SU-DHL-6 (cell line): ENCODE results near the gene USP28.

Experiments used
- H2AFZ ChIP-seq: fragments of 200-600 bp; sonication (generic); 2 replicates; pipeline ENCODE4 v1.6.1; 2014; ENCODE audit warnings: low read depth, mild to moderate bottlenecking, moderate library complexity, mixed read lengths, antibody characterized with exemption, low read length; ENCODE audit not compliant: severe bottlenecking
- H3F3A ChIP-seq: fragments of 200-600 bp; shearing (Covaris generic); 2 replicates; pipeline ENCODE4 v1.6.0; 2016; ENCODE audit warnings: antibody characterized with exemption, mild to moderate bottlenecking; ENCODE audit not compliant: insufficient read depth
- H3K27ac ChIP-seq: fragments of 200-600 bp; sonication (generic); 2 replicates; pipeline ENCODE4 v1.5.1; 2016; ENCODE audit warnings: low read depth, mild to moderate bottlenecking, low read length, moderate library complexity, mixed read lengths
- H3K27me3 ChIP-seq: fragments of 200-600 bp; sonication (generic), shearing (Covaris generic); 2 replicates; pipeline ENCODE4 v1.6.0; 2014; ENCODE audit warnings: mild to moderate bottlenecking, low read length
- H3K36me3 ChIP-seq: fragments of 200-600 bp; sonication (generic); 2 replicates; pipeline ENCODE4 v1.6.1; 2014; ENCODE audit warnings: mild to moderate bottlenecking, low read length, mixed read lengths
- H3K4me2 ChIP-seq: fragments of 300-600, 200-600 bp; shearing (Covaris generic), sonication (generic); 2 replicates; pipeline ENCODE4 v1.6.0; 2014; ENCODE audit warnings: low read length, low read depth, mild to moderate bottlenecking; ENCODE audit not compliant: poor library complexity, severe bottlenecking
- H3K4me3 ChIP-seq: fragments of 200-600 bp; sonication (generic); 2 replicates; pipeline ENCODE4 v1.5.1; 2014; ENCODE audit warnings: antibody characterized with exemption, low read length, mild to moderate bottlenecking, mixed read lengths; ENCODE audit not compliant: insufficient read depth, poor library complexity, severe bottlenecking
- H3K79me2 ChIP-seq: fragments of 200-600 bp; sonication (generic); 2 replicates; pipeline ENCODE4 v1.6.1; 2014; ENCODE audit warnings: mild to moderate bottlenecking, low read length, moderate library complexity; ENCODE audit not compliant: insufficient read depth
- H3K9ac ChIP-seq: fragments of 200-600 bp; sonication (generic); 2 replicates; pipeline ENCODE4 v1.7.0; 2014; ENCODE audit warnings: mild to moderate bottlenecking, low read length
- H3K9me2 ChIP-seq: fragments of 200-600 bp; sonication (generic); replicated peaks from 2 replicates; pipeline ENCODE4 v1.6.1; 2014; ENCODE audit warnings: low read length; ENCODE audit not compliant: insufficient read depth
- H3K9me3 ChIP-seq: fragments of 200-600 bp; sonication (generic); 2 replicates; pipeline ENCODE4 v1.6.1; 2014; ENCODE audit warnings: low read length, mixed read lengths; ENCODE audit not compliant: insufficient read depth
- H4K20me1 ChIP-seq: fragments of 200-600 bp; sonication (generic); 2 replicates; pipeline ENCODE4 v1.6.1; 2014; ENCODE audit warnings: low read depth, mild to moderate bottlenecking, antibody characterized with exemption, low read length, moderate library complexity, mixed read lengths
- EZH2phosphoT487 ChIP-seq: fragments of 200-600 bp; sonication (generic), shearing (Covaris generic); conservative IDR thresholded peaks from 2 replicates; pipeline ENCODE4 v1.6.1; 2018; ENCODE audit warnings: mild to moderate bottlenecking, antibody characterized with exemption, low read length, moderate library complexity, mixed read lengths
- TF ChIP-seq, protein P1 (sequence below): fragments of 200-600 bp; sonication (generic); IDR thresholded peaks from one replicate; pipeline ENCODE4 v1.5.1; 2017; ENCODE audit warnings: antibody characterized with exemption, mild to moderate bottlenecking, low read length, moderate library complexity; ENCODE audit not compliant: insufficient read depth, poor library complexity, severe bottlenecking

The USP28 gene

DNA sequence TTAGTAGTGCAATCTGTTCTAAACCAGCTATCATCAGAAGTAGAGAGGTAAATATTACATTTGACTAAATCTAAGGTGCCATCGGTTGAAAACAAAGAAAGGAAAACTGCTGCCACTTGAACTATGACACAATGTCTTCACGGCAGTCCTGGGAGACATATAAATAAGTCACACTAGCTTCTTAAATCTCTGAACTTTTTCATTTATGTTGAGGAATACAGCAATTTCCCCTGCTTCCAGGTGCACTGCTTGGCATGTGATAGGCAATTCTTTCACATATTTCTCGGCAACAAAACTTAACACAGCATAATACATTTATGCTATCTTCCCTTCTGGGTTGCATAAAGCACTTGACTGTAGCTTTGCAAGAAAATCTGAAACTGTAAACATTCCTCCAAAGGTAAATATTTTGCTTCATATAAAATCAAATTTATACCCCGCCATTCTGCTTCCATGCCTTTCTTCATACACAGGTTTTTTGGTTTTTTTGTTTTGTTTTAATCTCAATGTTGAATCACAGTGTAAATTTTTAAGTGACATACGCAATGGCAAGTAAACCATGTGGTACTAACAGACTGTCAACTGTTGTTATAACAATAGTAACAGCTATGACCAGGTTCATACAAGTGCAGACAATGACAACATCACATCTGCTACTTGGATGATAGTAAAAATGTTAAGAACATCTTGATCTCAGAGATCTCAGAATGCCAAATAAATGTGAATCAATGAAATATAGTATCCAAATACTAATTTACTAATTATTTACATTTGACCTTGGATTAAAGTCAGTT lies 18.2 kb downstream of the USP28 start:
- Histone ChIP-seq H3K9me2 (no peaks in the 10 kb centered on the region), H3K9me3 (no peaks in the 10 kb centered on the region), H3K4me3 (no peak overlapping the region), H3K9ac (no peak overlapping the region), H4K20me1 (no peaks in the 10 kb centered on the region), H3K27me3 (no peaks in the 10 kb centered on the region), H3K4me2 (no peak overlapping the region), H3F3A (no peaks in the 10 kb centered on the region), H2AFZ (no peak overlapping the region), H3K27ac (no peak overlapping the region), H3K79me2 (peaks cover 10% of the 10 kb centered on the region; the same call in 1 of the 2 replicates), H3K36me3 (no peaks in the 10 kb centered on the region)
- TF ChIP-seq EZH2phosphoT487, result no peak
- TF ChIP-seq, protein P1, sequence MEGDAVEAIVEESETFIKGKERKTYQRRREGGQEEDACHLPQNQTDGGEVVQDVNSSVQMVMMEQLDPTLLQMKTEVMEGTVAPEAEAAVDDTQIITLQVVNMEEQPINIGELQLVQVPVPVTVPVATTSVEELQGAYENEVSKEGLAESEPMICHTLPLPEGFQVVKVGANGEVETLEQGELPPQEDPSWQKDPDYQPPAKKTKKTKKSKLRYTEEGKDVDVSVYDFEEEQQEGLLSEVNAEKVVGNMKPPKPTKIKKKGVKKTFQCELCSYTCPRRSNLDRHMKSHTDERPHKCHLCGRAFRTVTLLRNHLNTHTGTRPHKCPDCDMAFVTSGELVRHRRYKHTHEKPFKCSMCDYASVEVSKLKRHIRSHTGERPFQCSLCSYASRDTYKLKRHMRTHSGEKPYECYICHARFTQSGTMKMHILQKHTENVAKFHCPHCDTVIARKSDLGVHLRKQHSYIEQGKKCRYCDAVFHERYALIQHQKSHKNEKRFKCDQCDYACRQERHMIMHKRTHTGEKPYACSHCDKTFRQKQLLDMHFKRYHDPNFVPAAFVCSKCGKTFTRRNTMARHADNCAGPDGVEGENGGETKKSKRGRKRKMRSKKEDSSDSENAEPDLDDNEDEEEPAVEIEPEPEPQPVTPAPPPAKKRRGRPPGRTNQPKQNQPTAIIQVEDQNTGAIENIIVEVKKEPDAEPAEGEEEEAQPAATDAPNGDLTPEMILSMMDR, result no peak

DNA sequence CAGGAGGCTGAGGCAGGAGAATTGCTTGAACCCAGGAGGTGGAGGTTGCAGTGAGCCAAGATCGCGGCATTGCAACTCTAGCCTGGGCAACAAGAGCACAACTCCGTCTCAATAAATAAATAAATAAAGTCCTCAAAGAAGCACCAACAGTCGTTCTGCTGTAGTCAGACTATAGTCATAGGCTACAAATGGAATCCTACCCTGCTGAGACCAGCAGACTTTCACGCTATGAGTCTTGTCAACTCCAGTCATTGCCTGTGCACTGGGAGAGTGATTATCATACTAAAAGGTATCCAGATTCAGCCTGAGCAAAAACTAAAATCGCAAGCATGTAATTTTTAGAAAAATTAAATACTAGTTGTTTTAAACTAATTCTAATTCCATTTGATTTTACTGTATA lies 19.6 kb downstream of the USP28 start:
- H3K27ac ChIP-seq, result no peak overlapping the region
- H3K9me2 ChIP-seq, result no peaks in the 10 kb centered on the region
- H4K20me1 ChIP-seq, result no peaks in the 10 kb centered on the region
- H3K9ac ChIP-seq, result no peak overlapping the region
- H3F3A ChIP-seq, result no peaks in the 10 kb centered on the region
- H3K36me3 ChIP-seq, result no peaks in the 10 kb centered on the region
- H3K79me2 ChIP-seq, result no peaks in the 10 kb centered on the region
- TF ChIP-seq EZH2phosphoT487, result no peak
- TF ChIP-seq, protein P1, result no peak
- no peaks in the 10 kb centered on the region for H3K27me3 ChIP-seq
- H2AFZ ChIP-seq, result no peak overlapping the region
- H3K4me3 ChIP-seq, result no peak overlapping the region
- no peaks in the 10 kb centered on the region for H3K9me3 ChIP-seq
- H3K4me2 ChIP-seq, result no peak overlapping the region

- Histone ChIP-seq H3K9ac (no peak overlapping the region), H3K27me3 (no peaks in the 10 kb centered on the region), H3K4me2 (no peak overlapping the region), H4K20me1 (no peaks in the 10 kb centered on the region), H3K27ac (no peak overlapping the region), H2AFZ (no peak overlapping the region), H3K36me3 (no peaks in the 10 kb centered on the region), H3K4me3 (no peak overlapping the region), H3K9me2 (no peaks in the 10 kb centered on the region), H3F3A (no peaks in the 10 kb centered on the region), H3K9me3 (no peaks in the 10 kb centered on the region), H3K79me2 (no peaks in the 10 kb centered on the region)
- TF ChIP-seq EZH2phosphoT487, result no peak
- TF ChIP-seq, protein P1, result no peak
Observed at GRCh38 chr11:113850188-113850587, 25.2 kb downstream of the USP28 start.
